GM19468 (cell line): ENCODE data around the gene NAV1.
"Not testable (repeated sequence)": the region's sequence is repeated elsewhere in the genome, so short reads cannot be mapped to it uniquely, and the experiment has no call there.

Experiments used
- ATAC-seq: cut with Tn5 transposase; IDR thresholded peaks from one replicate; pipeline ENCODE4 v1.9.1; 2021; ENCODE audit warnings: mild to moderate bottlenecking, moderate library complexity, moderate number of reproducible peaks; ENCODE audit not compliant: unreplicated experiment; ENCODE audit errors: extremely low read depth

Gene NAV1, protein sequence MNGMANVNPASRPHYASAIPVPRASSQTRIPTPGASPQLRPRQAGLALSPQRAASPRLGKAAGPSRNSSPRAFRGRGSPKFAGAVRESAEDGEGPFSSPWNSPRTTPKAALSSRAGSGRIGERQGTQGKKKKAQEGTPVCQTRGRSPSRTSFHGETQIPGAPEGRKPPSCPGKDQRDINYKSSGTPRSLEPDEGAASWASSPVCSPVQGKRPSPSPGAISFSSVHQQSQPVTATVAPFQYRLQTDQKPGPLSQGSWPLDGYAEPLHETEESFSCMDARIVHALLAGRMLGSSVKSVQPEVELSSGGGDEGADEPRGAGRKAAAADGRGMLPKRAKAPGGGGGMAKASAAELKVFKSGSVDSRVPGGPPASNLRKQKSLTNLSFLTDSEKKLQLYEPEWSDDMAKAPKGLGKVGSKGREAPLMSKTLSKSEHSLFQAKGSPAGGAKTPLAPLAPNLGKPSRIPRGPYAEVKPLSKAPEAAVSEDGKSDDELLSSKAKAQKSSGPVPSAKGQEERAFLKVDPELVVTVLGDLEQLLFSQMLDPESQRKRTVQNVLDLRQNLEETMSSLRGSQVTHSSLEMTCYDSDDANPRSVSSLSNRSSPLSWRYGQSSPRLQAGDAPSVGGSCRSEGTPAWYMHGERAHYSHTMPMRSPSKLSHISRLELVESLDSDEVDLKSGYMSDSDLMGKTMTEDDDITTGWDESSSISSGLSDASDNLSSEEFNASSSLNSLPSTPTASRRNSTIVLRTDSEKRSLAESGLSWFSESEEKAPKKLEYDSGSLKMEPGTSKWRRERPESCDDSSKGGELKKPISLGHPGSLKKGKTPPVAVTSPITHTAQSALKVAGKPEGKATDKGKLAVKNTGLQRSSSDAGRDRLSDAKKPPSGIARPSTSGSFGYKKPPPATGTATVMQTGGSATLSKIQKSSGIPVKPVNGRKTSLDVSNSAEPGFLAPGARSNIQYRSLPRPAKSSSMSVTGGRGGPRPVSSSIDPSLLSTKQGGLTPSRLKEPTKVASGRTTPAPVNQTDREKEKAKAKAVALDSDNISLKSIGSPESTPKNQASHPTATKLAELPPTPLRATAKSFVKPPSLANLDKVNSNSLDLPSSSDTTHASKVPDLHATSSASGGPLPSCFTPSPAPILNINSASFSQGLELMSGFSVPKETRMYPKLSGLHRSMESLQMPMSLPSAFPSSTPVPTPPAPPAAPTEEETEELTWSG (N-terminal part only)

GRCh38 chr1:201538612-201539551 is at the start of gene NAV1:
NAV1 (plus strand) TSS chr1:201539127; CDS start chr1:201622885, 83,758 bp downstream.
- ATAC-seq, result no peak

DNA sequence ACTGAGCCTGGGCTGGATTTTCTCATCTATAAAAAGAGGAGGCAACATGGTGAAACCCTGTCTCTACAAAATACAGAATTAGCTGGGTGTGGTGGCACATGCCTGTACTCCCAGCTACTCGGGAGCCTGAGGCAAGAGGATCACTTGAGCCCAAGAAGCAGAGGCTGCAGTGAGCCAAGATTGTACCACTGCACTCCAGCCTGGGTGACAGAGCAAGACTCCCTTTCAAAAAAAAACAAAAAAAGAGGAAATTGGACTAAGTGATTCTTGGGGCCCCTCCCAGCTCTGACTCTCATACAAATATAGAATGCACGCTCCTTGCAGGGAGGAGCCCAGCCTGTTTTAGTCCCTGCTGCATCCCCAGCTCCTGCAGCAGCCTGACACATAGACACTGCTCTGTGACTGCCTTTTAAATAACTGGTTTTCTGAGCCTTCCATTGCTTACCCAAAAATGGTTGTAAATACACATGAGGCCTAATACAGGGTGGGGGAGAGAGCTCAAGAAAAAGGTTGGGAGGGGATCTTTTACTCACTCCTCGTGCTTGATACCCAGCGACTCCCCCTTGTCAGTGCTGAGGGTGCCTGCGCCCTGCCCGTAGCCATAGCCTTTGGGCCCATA is 49.2 kb upstream of the NAV1 start:
- no peak for ATAC-seq

DNA sequence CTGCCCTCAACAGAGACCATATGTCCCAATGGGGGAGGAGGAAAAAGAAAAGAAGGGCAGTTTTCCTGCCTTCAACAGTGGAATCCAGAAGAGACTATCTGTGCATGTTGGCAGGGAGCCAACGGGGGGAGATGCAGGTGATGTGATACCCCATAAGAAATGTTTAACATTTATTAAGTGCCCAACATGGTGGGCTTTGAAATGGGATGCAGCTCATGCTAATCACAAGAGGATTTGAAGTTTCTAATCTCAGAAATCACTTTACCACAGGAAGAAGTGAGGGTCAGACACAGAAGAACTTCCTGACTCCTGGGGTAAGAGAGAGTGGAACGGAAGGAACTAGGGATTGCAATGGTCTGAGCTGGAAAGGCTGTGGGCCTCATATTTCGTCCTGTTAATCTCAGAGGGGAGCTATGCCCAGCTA is 48.2 kb upstream of the NAV1 start:
- ATAC-seq, result no peak

- ATAC-seq, result no peak
Observed at GRCh38 chr1:201491896-201492511, 46.9 kb upstream of the NAV1 start.

DNA sequence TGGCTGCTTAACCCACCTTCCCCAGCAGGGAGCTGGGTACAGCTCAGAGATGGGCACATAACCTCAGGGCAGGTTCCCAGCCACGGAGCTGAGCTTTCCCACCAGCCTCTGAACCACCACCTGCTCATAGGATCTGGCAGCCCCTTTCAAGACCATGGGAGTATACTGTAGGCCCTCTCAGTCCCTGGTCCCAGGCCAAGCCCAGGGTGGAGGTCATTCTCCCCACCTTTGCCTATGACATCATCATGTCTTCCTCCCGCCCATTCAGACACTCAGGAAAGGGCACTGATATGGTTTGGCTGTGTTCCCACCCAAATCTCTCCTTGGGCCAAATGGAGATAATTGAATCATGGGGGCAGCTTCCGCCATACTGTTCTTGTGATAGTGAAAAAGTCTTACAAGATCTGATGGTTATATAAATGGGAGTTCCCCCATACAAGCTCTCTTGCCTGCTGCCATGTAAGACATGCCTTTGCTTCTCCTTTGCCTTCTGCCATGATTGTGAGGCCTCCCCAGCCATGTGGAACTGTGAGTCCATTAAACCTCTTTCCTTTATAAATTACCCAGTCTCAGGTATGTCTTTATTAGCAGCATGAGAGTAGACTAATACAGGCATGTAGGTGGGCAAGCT is 45.8 kb upstream of the NAV1 start:
- not testable (repeated sequence) for ATAC-seq

GRCh38 chr1:201493757-201494617 is 44.9 kb upstream of the NAV1 start:
- no peak for ATAC-seq

- ATAC-seq, result no peak
Observed at GRCh38 chr1:201495551-201496295, 43.2 kb upstream of the NAV1 start.

DNA sequence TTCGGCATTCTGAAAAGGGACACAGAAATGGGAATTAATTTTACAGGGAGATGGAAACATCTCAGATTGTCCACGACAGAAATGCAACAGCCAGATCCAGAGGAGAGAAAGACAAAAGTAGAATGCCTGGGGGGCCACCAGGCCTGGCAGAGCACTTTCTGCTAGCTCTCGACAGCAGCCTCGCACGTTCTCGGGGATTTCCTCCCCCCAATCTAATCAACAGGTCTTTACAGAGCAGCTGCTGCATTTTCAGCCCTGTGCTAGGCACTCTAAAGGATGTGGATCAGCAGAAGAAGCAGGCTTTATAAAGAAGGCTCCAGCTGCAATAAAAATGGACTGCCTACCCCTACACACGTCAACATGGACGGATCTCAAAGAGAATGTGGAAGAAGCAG is 42.6 kb upstream of the NAV1 start:
- no peak for ATAC-seq

- no peak for ATAC-seq
Observed at GRCh38 chr1:201497935-201498509, 40.9 kb upstream of the NAV1 start.

GRCh38 chr1:201498621-201499020 is 40.3 kb upstream of the NAV1 start:
- ATAC-seq, result no peak

GRCh38 chr1:201499191-201499590 is 39.7 kb upstream of the NAV1 start:
- no peak for ATAC-seq

DNA sequence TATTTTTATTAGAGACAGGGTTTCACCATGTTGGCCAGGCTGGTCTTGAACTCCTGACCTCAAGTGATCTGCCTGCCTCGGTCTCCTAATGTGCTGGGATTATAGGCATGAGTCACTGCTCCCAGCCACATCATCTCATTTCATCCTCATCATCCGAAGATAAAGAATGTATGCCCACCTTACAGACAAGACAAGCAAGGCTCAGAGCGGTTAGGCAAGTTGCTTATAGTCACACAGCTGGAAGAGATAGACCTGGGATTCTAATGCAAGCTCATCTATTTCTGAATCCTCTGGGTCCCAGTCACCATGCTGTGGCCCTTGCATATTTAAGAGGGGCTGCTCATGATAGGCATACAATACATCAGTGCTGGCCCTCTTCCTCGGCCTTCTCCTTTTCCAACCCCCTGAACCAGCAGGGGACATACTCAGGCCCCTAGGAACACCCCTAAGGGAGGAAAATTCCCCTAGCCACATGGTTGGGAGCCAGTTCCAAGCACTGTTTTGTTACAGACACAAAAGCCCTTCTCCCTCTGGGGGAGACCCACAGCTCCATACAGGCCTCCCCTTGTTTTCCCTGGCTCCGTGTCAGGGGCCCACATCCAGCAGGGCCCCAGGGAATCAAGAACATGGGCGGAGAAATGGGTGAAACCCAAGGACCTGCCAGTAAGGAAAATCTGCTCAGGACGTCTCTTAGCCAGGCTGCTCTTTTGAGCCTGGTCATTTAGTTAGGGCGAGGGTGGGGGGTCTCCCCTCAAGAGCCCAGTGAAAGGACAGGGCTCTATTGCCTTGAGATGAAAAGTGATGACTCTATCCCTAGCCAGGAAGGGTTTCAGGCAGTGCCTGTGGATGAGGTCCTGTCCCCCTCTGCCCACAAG is 38.9 kb upstream of the NAV1 start:
- ATAC-seq, result no peak

DNA sequence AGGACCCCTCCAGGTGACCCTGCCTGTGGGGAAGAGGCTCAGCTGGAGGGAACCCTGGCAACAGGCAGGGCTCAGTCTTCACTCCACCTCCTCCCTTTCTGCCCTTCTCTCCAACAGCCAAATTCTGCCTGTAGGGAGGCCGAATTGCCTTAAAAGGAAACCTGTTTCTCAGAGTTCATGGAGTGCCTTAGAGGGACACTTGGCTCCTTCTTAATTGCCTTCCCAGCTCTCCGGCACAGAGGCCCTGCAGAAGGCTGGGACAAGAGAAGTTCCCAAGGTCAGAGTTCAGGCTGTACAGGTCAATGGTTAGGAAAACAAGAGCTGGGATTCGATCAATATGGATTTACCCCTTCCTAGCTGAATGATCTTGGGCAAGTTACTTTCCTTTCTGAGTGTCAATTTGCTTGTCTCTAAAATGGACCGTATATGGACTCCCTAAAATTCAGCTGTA is 38.2 kb upstream of the NAV1 start:
- no peak for ATAC-seq

GRCh38 chr1:201501144-201501543 is 37.8 kb upstream of the NAV1 start:
- ATAC-seq, result no peak

DNA sequence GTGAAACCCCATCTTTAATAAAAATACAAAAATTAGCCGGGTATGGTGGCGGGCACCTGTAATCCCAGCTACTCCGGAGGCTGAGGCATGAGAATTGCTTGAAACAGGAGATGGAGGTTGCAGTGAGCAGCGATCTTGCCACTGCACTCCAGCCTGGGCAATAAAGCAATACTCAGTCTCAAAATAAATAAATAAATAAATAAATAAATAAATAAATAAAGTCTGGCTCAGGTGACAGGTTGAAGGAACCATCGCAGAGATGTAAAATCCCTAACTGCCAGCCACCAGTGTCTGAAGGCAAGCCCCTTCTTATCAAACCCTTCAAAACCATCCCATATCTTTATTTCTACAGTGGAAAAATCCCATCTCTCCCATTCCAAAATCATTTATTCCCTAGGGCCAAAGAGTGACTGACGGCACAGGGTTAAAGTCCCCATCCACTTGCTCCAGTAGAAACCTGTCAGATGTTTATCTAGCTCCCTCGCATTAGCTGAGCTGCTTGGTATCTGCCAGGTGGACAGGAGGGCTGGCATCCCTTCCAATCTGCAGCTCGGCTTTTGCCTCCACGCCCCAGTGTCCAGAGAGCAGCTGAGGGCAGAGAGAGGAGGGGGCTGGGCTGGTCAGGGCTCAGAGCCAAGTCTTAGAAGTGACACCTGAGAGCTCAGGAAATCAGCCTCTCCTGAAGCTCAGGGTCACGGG is 37.0 kb upstream of the NAV1 start:
- no peak for ATAC-seq
